GM12801 (cell line): ENCODE data around the gene TMUB1.

Experiments
- CTCF ChIP-seq: IDR thresholded peaks from one replicate; pipeline ENCODE4 v1.5.1; 2011; ENCODE audit warnings: control low read depth; ENCODE audit not compliant: insufficient read length; ENCODE audit errors: extremely low read depth

TMUB1 gene

GRCh38 chr7:151039850-151040548, 43.3 kb downstream of the TMUB1 start:
- no peak for TF ChIP-seq CTCF

- no peak for TF ChIP-seq CTCF
These were observed 44.1 kb downstream of the TMUB1 start for GRCh38 chr7:151038951-151039849.

- no peak for TF ChIP-seq CTCF
These were observed 47.4 kb downstream of the TMUB1 start for GRCh38 chr7:151035902-151036301.

GRCh38 chr7:151035026-151035717, 48.1 kb downstream of the TMUB1 start:
- no peak for TF ChIP-seq CTCF

- no peak for TF ChIP-seq CTCF
These were observed 48.8 kb downstream of the TMUB1 start for GRCh38 chr7:151034312-151035025.

GRCh38 chr7:151033864-151034249, 49.4 kb downstream of the TMUB1 start:
- no peak for TF ChIP-seq CTCF
